Thyroid gland (tissue), 4 donors: ENCODE data around the gene RTCB.

ENCODE experiments used
- CTCF ChIP-seq, 6 experiments: fragments of 200-600 bp in 3 of 6; fragments of 450-650 bp in 3 of 6; sonication (generic) in 3 of 6; IDR thresholded peaks; one replicate each; pipeline ENCODE4 v1.5.1; 2016 to 2019; ENCODE audit warnings: antibody characterized with exemption in 6 of 6, mild to moderate bottlenecking in 2 of 6, inconsistent platforms in 1 of 6, moderate library complexity in 1 of 6
- POLR2A ChIP-seq, 2 donors: fragments of 450-650 bp; IDR thresholded peaks; one replicate each; pipeline ENCODE4 v1.6.1; 2017; ENCODE audit warnings: antibody characterized with exemption in 2 of 2, mild to moderate bottlenecking in 2 of 2, moderate library complexity in 1 of 2

GRCh38 chr22:32341122-32341740 lies 70.8 kb downstream of the RTCB start:
- no peak for TF ChIP-seq CTCF (IDR thresholded peaks at IDR 0.05)
- no peak for TF ChIP-seq POLR2A (IDR thresholded peaks at IDR 0.05)
